Measurements from ENCODE around the gene DRP2.

DNA sequence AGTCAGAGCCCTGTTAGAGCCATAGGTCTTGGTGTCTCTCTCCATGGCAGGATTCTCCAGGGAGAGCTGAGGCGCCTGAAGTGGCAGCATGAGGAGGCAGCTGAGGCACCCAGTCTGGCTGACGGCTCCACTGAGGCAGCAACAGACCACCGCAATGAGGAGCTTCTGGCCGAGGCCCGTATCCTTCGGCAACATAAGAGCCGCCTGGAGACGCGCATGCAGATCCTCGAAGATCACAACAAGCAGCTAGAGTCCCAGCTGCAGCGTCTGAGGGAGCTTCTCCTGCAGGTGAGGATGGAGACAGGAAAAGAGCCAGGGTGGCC, 38.6 kb downstream of the DRP2 start:
- TF ChIP-seq CTCF (IDR thresholded peaks at IDR 0.05; ENCODE audit: low read depth, low read length) (no peak), EZH2phosphoT487 (IDR thresholded peaks at IDR 0.05; ENCODE audit: low read depth) (no peak)
